HG02763 (cell line): Measurements from ENCODE around the gene DOCK8.

Source experiments
- ATAC-seq: cut with Tn5 transposase; IDR thresholded peaks from one replicate; pipeline ENCODE4 v1.9.1; 2021; ENCODE audit warnings: mild to moderate bottlenecking, moderate library complexity; ENCODE audit not compliant: unreplicated experiment

Gene DOCK8

GRCh38 chr9:304106-304505 is 89.4 kb downstream of the DOCK8 start:
- no peak for ATAC-seq

GRCh38 chr9:304519-305185 is 90.0 kb downstream of the DOCK8 start:
- ATAC-seq: no peak

- no peak for ATAC-seq
Observed at GRCh38 chr9:306907-307306, 92.2 kb downstream of the DOCK8 start.

- ATAC-seq: no peak
Observed at GRCh38 chr9:311841-312240, 97.2 kb downstream of the DOCK8 start.

GRCh38 chr9:312596-313320 is 98.1 kb downstream of the DOCK8 start:
- ATAC-seq: no peak

GRCh38 chr9:316382-316965 is 101.8 kb downstream of the DOCK8 start:
- ATAC-seq: no peak

GRCh38 chr9:318646-319045 is 104.0 kb downstream of the DOCK8 start:
- ATAC-seq: no peak

GRCh38 chr9:324971-325370 is 110.3 kb downstream of the DOCK8 start:
- ATAC-seq: no peak

- no peak for ATAC-seq
Observed at GRCh38 chr9:326667-327066, 112.0 kb downstream of the DOCK8 start.

GRCh38 chr9:328453-328852 is 113.8 kb downstream of the DOCK8 start:
- ATAC-seq: no peak

GRCh38 chr9:331197-331596 is 116.5 kb downstream of the DOCK8 start:
- no peak for ATAC-seq

GRCh38 chr9:335373-335772 is 120.7 kb downstream of the DOCK8 start:
- ATAC-seq: no peak

- ATAC-seq: no peak
Observed at GRCh38 chr9:336039-336438, 121.4 kb downstream of the DOCK8 start.

GRCh38 chr9:338602-339001 is 123.9 kb downstream of the DOCK8 start:
- no peak for ATAC-seq

GRCh38 chr9:341634-342421 is 127.2 kb downstream of the DOCK8 start:
- no peak for ATAC-seq

- ATAC-seq: no peak
Observed at GRCh38 chr9:343773-344172, 129.1 kb downstream of the DOCK8 start.

- no peak for ATAC-seq
Observed at GRCh38 chr9:346111-346571, 131.5 kb downstream of the DOCK8 start.

- ATAC-seq: no peak
Observed at GRCh38 chr9:347667-348292, 133.1 kb downstream of the DOCK8 start.

- no peak for ATAC-seq
Observed at GRCh38 chr9:350384-350783, 135.7 kb downstream of the DOCK8 start.

- no peak for ATAC-seq
Observed at GRCh38 chr9:351916-352315, 137.3 kb downstream of the DOCK8 start.

- ATAC-seq: no peak
Observed at GRCh38 chr9:353077-353476, 138.4 kb downstream of the DOCK8 start.
